Activated CD4-positive, alpha-beta T cell treated with anti-CD3 and anti-CD28 coated beads, Interleukin-2, amount 50 U/mL, for 1 hour (primary cell): Measurements from ENCODE around the gene AACS.
"Not testable (repeated sequence)": the region's sequence is repeated elsewhere in the genome, so short reads cannot be mapped to it uniquely, and the experiment has no call there.

Source experiments
- DNase-seq: peaks from one replicate; pipeline ENCODE4 v3.0.0-alpha.2; 2020

AACS gene

DNA sequence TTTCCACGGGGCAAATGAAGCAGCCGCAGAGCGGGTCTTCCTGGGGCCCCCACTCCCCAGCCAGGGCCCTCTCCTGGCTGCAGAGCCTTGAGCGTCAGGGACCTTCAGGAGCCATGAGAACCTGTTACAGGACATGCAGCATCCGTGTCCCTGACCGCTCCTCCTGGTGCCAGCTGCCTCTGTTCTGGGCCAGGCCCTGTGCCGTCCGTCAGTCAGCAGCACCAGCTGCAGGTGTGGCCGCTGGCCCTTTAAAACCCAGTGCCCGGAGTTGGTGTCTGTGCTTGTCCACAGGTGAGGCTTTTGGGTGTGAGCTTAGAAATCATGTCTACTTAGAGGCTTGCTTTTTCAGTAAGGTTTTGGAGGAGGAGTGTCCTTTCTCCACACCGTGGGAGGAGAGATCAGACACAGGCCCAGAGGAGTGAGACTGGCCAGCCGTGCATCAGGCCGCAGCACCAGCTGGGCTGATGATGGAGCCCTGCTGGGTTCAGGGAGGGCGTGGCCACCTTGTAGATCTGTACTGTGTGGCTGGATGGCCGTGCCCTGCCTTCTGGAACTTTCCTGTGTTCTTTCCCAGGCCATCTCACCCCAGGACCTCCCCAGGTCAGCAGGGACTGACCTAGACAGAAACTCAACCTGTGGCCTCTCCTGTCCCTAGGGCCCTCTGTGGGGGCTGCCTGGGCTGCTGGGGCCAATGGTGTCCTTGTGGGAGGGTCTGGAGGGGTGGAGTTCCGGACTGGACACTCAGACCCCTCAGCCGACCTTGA, 27.1 kb downstream of the AACS start:
- no peak for DNase-seq

DNA sequence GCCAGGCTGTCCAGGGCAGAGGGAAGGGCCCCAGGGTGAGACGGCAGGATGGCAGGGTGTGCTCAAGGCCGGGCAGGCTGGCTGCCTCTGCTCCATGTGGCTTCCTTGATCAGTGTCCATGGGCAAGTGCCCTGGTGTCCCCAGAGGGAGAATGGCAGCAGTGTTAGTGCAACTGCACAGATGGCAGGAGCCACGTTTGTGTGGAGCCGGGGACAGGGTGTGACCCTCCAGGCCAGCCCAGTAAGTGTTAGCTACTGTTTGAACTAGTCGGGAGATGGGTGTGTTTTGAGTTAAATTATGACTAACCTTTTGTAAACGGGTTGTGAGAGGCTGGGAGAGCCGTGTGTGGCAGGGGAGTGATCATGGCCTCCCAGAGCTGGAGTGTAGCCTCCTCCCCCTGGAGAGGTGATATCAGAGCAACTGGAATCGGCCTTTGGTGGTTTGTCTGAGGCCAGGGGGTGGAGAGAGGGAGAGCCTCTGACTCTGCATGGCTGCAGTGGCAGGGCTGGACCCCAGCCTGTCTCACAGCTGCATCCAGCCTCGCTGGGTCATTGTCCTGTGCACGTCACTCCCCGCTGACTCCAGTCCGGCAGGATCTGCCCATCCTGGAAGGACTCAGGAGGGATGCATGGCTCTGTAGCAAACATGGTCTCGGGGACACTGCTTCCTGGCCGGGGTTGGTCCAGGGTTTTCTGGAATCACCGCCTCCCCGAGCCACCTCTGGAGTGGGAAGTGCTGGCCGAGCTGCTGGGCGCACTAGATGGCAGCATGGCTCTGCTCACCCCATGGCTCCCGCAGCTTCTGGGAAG, 27.8 kb downstream of the AACS start:
- DNase-seq = no peak

DNA sequence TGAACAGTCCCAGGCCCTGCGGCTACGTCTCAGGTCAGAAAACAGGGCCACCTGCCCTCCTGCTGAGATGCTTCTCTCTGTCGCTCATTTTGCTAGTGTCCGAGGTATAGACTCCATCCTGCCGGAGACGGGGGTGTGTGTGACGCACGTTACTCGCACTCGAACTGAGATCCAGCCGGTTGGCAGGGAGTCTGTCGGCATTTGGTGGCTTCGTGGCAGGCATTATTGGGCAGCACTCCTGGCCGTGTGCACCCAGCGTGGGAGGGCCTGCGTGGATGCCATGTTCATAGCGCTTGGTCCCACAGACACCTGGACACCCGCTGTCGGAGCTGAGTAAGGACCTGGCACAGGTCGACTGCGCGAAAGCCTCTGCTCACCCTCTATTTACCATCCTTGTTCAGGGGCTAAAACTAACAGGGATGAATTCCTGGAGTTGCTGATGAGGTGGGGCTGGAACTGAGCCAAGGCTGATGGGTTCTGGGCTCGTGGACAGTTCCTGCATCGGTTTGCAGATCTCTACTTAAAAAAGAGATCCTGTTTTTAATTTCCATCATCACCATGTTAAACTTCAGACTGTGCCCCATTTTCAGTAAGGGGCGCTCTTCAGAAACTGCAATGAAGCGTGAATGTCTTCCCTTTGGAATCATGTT, 28.6 kb downstream of the AACS start:
- no peak for DNase-seq

DNA sequence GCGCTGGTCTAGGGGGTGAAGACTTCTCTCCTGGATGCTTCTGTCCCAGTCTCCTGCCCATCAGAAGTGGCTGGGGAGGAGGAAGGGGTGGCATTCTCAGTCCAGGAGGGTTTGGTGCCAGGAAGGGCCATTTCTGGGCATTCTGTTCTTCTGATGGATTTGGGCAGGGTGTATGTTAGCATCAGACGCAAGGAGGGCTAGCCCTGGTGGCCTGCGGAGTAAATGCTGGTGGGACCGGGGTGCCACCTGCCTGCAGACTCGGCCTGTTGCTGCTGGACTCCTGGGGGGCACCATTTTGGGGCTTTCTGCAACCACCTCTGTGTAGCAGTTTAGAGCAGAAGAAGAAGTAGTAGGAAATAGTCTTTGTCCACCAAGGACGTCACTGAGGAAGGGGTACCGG, 31.7 kb downstream of the AACS start:
- no peak for DNase-seq

DNA sequence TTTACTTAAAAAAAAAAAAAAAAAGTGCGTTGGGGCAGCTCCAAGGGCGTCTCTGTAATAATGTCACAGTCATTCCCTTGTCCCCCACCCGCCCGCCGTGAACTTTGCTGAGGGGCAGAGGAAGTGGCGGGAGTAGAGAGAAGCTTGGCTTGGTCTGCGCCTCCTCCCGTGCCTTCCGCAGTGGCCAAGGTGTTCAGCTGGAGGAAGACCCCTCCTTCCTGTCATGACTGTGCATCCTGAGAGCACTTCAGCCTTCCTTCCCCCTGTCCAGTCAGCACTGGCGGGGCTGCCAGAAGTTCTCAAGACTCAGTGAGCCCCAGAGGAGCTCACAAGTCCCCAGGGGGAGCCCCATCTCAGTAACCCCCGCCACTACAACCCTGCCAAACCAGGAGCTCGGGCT, 32.2 kb downstream of the AACS start:
- no peak for DNase-seq

DNA sequence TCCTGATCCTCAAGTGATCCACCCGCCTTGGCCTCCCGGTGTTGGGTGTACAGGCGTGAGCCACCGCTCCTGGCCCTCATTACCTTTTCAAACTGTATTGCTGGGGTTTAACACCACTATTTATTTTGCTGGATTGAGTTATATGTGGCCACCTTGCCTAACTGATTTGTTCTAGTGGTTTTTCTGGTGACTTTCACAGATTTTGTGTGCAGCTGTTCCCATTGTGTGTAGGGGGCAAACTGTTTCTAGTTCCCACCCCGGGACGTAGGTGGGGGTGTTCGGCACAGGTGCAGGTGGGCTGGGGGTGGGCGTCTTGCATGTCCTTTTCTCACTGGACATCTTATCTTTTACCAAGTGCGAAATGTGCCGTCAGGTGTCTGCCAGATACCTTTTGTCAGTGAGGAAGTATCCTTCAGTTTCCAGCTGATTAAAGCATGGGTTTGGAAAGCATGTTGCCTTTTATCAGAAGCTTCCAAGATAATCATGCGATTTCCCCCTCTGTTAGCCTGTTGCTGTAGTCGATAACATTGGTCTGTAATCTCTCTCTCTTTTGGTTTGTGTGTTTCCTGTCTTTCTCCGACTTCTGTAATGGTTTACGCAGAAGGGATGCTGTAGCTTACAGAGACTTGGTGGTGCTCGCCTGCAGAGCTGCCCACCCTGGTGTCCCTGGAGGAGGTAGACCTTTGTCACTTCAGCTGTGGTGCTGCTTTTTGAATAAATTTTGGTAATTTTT, 33.6 kb downstream of the AACS start:
- no peak for DNase-seq

DNA sequence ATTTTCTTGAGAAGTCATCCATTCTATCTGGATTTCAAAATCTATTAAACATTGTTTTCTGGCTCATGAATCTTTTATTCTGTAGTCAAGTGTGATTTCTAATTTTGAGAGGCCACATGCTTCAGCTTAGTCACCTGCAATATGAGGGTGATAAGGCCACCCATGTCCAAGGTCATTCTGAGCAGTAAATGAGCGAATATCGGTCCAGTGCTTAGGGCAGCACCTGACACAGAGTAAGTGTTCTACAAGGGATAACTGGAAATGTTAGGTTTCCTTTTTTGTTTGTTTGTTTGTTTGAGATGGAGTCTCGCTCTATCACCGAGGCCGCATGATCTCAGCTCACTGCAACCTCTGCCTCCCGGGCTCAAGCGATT, 34.2 kb downstream of the AACS start:
- DNase-seq = no peak

DNA sequence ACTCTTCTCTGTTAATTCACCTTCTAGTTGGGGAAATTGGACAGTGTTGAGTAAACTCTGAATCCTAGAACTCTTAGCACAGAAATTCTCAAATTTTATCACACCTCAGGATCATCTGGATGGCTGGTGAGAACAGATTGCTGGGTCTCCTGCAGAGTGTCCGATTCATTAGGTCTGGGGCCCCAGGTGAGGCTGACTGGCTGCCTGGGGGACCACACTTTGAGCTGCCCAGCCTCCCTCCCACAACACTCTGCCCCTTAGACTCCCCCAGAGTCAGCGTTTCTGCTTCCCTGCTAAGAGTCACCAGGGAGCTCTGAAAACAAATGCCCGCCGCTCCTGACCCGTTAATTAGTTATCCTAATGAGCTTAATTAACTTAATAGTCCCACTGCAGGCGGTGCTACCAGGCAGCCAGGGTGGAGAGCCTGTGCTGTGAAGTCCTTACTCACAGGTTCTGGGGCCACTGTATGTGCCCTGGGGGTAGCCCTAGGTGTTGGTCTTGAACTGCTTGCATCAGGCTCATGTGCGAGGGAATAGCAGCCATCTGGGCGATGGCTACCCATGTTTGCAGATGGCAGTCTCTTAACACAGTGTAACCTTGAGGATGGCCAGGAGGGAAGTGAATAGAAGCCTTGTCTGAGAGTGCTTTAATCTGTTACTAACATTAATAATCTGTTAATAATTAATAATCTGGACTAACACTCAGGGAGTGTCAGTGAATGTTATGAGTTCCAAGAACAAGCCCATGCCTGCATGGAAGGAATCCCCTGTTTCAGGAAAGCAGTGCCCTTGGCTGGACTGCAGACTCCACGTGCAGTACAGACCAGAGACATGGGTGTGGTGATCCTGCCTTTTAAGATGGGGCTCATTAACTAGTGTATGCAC, 35.6 kb downstream of the AACS start:
- DNase-seq = no peak

DNA sequence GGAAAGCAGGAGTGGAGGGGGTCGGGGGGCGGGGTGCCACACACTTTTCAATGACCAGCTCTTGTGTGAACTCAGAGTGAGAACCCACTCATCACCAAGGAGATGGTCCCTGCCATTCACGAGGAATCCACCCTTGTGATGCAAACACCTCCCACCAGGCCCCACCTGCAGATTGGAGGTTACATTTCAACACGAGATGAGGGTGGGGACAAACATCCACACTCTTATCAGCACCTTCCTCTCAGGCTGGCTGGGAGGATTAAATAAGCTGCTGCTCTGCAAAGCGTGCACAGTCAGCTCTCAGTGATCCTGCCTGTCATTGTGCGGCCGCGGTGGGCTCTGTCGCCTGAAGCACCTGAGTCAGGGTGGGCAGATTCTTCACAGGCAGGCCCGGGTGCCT, 39.7 kb downstream of the AACS start:
- DNase-seq = no peak

DNA sequence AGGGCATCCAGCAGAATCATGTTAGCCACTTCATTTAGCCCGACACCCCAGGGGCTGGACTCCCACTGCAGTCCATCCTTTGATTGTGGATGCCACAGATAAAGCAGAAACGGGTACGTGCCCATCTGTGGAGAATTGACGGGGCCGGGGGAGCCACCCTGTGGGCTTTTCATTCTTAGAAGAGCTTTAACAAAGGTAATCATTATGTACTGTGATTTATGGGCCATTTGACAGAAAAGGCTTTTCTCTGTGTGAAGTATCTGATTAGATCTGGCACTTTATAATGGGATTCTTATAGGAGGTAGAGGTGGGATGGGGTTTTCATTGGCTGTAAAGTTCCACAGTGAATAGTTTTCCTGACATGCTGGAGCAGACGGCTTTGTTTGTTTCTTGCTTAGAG, 40.4 kb downstream of the AACS start:
- no peak for DNase-seq

DNA sequence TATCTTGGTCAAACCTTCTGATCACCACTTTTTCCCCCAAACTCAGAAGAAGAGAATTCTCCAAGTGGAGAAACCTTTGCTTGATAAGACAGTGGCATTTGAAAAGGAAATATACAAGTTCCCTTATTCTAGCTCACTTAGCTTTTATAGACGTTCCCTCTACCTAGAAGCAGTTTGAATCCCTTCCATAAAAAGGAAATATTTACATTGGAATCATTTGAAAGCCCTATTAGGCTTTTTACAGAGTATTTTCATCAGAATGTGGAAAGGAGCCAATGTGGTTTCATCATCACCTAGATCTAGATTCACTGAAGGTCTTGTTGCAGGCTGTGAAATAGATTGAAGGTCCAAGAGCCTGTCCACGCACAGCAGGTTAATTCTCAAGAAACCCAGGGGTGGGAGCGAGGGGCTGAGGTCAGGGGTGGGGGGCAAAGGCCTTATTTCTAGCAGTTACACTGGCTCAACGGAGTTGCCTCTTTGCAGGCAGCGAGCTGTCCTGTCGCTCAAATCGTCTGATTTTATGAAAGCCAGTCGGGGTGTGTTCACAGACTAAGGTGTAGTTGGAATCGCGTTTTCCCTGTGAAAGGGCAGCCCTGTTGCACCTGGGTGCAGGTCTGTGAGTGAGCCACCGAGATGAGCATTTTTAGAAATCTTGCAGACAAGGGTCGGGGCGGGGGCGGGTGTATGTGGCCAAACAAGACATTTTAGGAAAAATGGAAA, 45.6 kb downstream of the AACS start:
- no peak for DNase-seq

DNA sequence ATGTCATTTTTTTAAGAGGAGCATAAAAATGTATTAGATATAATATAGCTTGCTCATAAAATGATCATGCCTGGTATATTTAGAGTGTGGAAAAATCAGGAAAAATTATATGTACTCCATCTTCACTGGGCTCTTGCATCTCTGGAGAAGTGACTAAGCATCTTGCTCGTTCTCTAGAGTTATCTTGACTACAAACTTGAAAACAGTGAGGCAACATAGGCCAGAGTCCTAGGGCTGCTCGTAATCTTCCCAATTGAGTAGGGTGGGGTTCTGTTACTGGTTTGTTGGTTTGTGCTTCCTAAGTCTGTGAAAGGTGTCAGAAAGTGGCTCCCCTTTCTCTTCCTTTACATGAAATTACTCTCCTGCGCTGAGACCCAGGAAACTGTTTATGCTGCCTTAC, 46.2 kb downstream of the AACS start:
- DNase-seq = no peak

DNA sequence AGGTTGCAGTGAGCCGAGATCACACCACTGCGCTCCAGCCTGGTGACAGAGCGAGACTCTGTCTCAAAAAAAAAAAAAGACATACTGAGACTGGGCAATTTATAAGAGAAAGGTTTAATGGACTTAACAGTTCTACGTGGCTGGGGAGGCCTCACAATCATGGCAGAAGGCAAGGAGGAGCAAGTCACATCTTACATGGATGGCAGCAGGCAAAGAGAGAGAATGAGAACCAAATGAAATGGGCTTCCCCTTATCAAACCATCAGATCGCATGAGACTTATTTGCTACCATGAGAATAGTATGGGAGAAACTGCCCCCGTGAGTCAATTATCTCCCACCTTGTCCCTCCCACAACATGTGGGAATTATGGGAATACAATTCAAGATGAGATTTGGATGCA, 47.4 kb downstream of the AACS start:
- DNase-seq = not testable (repeated sequence)

DNA sequence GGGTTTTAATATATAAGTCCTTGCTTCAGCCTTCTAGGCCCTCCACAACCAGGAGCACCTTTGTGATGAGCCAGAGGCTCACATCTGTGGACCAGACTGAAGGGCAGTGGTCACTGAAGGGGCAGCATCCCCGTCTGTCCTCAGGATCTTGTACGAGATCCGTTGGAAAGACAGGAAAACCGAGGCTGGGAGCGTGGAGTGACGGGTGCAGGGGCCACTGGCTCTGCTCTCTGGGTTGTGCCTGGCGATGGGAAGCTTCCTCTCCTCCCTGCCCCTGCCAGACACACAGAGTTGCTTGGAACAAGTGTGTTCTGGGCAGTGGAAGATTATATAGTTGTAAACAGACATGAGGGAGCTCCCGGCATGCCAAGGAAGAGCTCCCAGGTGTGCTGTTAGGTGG, 48.0 kb downstream of the AACS start:
- DNase-seq = no peak

DNA sequence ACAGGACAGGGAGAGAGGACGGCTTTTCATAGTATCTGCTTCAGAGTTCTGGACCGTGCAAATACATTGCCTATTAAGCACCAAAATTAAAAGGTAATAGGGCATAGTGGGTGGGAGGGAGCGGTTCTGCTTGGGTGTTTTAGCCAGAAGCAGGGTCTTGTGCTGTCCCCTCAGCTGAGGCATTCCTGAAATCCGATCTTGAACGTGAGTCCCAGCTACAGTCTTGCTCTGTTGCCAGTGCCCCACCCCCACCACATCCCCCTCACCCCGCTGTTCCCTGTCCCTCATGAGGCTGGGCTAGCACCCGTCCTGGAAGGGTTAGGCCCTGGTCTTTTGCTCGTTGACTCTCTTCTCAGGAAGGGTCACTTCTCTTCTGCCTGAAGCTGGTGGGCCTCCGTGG, 48.6 kb downstream of the AACS start:
- no peak for DNase-seq

DNA sequence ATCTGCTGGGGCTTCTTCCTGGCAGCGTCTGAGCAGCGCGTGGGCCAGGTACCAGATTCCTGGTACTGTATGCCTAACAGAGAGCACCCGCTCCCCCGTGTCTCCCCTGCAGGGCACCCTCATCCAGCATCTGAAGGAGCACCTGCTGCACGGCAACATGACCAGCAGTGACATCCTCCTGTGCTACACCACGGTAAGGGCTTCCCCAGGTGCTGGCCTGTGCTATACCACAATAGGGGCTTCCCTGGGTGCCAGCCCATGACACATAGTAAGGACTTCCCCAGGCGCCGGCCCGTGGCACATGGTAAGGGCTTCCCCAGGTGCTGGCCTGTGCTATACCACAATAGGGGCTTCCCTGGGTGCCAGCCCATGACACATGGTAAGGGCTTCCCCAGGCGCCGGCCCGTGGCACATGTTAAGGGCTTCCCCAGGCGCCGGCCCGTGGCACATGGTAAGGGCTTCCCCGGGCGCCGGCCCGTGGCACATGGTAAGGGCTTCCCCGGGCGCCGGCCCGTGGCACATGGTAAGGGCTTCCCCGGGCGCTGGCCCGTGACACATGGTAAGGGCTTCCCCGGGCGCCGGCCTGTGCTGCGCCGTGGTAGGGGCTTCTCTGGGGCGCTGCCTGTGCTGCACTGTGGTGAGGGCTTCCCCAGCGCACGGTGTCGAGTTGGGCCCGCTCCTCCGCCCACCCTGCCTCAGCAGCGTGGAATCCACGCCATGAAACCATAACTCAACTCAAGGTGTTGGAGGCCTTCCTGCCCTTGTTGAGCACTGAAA, 49.3 kb downstream of the AACS start:
- DNase-seq = no peak

DNA sequence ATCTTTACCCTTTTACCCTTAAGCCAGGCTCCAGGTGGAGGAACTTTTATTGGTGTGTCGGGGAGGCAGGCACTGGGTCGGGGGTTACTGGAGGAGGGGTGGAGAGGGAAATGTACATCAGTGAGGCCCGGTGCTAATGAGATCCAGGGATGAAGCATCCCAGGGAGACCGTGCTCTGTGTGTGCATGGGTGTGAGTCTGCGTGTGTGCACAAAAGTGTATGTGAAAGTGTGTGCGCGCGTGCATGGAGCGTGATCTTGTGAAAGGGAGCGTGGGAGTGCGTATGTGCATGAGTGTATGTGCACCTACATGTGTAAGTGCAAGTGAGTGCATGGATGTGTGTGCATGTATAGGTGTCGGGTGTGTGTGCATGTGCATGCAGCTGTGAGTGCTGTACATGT, 55.3 kb downstream of the AACS start:
- no peak for DNase-seq

DNA sequence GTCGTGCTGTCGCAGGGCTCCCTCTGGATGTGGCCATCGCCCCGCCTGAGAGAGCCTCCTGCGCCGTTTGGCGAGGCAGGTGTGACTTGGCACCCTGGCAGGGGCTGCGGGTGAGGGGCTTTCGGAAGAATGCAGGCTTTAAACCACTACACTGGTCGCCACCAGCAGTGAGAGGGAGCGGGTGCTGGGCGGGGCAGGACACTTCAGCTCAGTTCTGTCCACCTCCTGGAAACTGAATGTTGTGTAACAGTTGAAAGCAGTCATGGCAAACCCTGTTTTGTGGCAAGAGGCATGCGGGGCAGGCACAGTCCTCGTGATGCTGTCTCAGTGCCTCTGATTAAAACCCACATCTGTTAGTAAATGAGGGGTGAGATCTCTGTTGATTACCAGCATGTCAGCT, 55.9 kb downstream of the AACS start:
- DNase-seq = no peak

DNA sequence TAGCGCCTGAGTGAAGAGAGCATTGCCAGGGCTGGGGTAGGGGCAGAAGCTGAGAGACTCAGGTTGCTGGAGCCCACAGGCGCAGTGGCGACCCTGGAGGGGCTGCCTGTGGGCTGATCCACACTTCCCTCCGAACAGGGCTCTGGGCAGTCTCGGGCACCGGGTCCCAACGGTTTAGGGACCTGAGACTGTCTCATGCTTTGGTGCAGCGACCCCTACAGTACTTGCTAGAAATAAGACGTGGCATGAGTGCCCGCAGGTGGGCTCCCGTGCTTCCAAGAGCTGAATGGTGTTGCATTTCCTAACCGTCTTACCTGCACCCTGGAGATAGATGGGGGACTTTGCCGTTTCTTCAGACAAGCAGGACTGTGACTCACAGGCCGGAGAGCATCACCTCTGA, 57.4 kb downstream of the AACS start:
- no peak for DNase-seq

DNA sequence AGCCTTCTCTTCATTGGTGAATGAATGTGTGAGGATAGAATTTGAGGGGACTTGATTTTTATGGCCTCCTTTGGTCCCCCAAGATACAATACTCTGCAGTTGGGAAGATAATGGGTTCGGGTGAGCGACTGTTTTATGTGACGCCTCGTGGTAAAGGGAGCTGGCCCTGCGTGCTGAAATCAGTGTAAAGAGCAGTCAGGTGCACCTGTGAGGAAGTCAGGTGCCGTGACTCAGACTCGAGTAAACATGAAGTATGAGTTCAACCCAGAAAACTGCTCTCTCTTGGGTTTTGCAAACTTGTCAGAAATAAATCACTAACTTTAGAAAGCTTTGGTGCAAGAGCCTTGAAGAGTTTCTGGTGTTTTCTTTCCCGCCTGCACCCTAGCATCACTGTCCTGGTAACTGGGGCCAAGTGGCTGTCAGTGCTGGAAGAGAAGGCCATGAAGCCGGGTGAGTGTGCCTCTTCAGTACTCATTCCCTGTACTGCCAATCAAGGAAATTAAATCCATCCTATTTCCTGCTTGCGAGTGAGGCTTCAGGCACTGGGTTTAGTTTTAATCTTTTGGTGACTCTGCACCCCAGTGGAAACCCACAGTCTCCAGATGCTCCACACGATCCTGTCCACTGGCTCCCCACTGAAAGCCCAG, 59.2 kb downstream of the AACS start:
- DNase-seq = no peak
